ENCODE measurements around the gene FAM168A.

The FAM168A gene

DNA sequence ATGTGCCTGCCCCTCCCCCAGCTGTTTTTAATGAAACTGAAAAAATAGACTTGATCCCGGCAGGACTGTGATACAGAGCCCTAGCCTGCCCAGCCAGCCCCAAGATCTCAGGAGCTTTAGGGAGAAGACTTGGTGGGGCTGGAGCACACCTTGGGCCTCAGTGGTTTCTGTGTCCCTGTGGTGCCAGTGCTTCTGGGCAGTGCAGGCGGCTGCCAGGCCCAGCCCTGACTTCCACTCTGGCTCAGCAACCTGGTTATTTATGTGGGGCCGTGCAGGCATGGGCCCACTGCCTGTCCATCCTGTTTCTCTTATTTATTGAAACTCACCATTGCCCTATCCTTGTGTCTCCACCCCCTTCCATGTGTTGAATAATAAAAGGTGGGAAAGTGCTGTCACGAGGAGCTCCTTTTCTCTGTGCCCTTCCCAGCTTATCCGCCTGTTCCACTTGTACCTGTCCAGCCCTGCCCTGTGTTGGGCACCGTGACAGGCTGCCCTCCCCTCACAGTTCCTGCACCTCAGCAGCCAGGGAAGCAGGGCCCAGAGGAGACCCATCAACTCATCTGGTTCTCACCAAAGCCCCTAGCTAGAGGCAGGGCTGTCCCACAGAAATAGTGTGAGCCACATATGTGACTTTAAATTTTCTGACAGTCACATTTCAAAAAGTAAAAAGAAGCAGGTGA is 201.5 kb downstream of the FAM168A start:
- Histone ChIP-seq H3K4me3 (ENCODE audit: low read depth in 1 of 2, low read length in 1 of 2) (no peak overlapping the region), H3K27ac (peak overlapping the region; percentile 12), H3K36me3 (peaks cover 96% of the 10 kb centered on the region), H3K9me3 (no peaks in the 10 kb centered on the region), H3K4me1 (ENCODE audit: control insufficient read depth in 1 of 2, insufficient read depth in 1 of 2, low read depth in 1 of 2, low read length in 1 of 2) (peaks cover 11 to 14% of the 10 kb centered on the region in 2 experiments), H3K27me3 (no peaks in the 10 kb centered on the region)
- TF ChIP-seq, protein P1, sequence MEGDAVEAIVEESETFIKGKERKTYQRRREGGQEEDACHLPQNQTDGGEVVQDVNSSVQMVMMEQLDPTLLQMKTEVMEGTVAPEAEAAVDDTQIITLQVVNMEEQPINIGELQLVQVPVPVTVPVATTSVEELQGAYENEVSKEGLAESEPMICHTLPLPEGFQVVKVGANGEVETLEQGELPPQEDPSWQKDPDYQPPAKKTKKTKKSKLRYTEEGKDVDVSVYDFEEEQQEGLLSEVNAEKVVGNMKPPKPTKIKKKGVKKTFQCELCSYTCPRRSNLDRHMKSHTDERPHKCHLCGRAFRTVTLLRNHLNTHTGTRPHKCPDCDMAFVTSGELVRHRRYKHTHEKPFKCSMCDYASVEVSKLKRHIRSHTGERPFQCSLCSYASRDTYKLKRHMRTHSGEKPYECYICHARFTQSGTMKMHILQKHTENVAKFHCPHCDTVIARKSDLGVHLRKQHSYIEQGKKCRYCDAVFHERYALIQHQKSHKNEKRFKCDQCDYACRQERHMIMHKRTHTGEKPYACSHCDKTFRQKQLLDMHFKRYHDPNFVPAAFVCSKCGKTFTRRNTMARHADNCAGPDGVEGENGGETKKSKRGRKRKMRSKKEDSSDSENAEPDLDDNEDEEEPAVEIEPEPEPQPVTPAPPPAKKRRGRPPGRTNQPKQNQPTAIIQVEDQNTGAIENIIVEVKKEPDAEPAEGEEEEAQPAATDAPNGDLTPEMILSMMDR (IDR thresholded peaks at IDR 0.05) = no peak

GRCh38 chr11:73395297-73396208 is 202.4 kb downstream of the FAM168A start:
- Histone ChIP-seq H3K4me1 (ENCODE audit: control insufficient read depth in 1 of 2, insufficient read depth in 1 of 2, low read depth in 1 of 2, low read length in 1 of 2) (peaks cover 16 to 17% of the 10 kb centered on the region in 2 experiments), H3K27me3 (no peaks in the 10 kb centered on the region), H3K9me3 (no peaks in the 10 kb centered on the region), H3K36me3 (peaks cover 100% of the 10 kb centered on the region), H3K27ac (peak overlapping the region; percentile 99), H3K4me3 (ENCODE audit: low read depth in 1 of 2, low read length in 1 of 2) (no peak overlapping the region)
- TF ChIP-seq, protein P1 (IDR thresholded peaks at IDR 0.05) = no peak

DNA sequence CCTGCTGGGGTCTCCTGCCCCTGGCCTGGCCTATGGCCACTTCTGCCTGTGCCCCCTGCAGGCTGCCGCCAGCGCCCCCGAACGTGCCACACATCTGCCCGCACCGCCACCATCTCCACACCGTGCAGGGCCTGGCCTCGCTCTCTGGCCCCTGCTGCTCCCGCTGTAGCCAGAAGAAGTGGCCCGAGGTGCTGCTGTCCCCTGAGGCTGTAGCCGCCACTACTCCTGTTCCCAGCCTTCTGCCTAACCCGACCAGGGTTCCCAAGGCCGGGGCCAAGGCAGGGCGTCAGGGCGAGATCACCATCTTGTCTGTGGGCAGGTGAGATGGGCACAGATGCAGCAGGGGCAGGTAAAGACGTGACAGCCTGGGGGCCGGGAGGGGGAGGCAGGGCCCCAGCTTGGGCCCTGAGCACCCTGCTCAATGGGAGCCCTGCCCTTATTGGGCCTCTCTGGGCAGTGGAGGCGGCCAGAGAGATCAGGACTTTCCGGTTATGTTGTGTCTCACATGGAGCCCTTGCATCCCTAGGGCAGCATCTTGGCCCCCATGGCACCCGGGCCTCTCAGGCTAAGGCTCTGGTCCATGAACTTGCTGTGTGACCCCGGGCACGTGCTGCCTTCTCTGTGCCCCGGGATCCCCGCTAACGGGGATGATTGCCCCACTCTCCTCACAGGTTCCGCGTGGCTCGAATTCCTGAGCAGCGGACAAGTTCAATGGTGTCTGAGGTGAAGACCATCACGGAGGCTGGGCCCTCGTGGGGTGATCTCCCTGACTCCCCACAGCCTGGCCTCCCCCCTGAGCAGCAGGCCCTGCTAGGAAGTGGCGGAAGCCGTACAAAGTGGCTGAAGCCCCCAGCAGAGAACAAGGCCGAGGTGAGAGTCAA is 203.3 kb downstream of the FAM168A start:
- peaks cover 99% of the 10 kb centered on the region for H3K36me3 ChIP-seq
- H3K27ac ChIP-seq = peak overlapping the region; percentile 99
- no peaks in the 10 kb centered on the region for H3K27me3 ChIP-seq
- TF ChIP-seq, protein P1 (IDR thresholded peaks at IDR 0.05) = no peak
- no peak overlapping the region for H3K4me3 ChIP-seq (ENCODE audit: low read depth in 1 of 2, low read length in 1 of 2)
- peaks cover 25 to 26% of the 10 kb centered on the region in 2 experiments for H3K4me1 ChIP-seq (ENCODE audit: control insufficient read depth in 1 of 2, insufficient read depth in 1 of 2, low read depth in 1 of 2, low read length in 1 of 2)
- H3K9me3 ChIP-seq = no peaks in the 10 kb centered on the region

DNA sequence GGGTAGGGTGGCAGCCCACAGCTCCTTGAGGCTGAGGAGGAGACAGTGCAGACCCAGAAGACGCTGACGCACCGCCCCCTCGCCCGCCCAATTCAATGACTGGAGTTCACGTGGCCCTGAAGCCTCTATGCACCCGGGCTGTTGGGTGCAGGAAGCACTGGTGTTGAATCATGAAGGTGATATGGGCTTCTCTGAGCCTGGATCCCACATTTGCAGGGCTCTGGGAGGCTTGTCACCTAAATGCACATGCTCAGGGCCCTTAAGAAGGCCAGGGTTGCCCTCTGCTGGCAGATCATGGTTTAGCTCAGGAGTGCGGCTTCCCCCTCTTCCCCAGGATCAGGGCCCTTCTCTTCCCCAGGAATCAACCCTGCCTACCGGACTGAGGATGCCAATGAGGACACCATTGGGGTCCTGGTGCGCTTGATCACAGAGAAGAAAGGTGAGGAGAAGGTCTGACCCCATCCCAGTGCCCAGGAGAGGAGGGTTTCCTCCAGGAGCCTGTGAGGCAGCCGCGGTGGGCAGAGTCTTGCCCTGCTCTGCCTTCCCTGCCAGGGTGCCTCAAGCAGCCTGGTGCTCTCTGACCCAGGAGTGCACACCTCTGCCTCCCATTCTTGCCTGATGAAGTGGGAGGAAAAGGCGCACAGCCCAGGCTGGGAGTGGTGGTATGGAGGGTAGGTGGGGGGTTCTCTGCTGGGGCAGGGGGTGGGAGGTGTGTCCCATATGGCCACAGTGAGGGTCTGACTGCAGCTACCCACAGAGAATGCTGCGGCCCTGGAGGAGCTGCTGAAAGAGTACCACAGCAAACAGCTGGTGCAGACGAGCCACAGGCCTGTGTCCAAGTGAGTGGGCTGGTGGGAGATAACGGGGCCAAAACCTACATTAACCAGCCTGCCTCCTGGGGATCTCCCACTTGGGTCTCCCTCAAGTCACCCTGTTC is 204.2 kb downstream of the FAM168A start:
- Histone ChIP-seq H3K27ac (peak overlapping the region; percentile 99), H3K27me3 (no peaks in the 10 kb centered on the region), H3K4me3 (ENCODE audit: low read depth in 1 of 2, low read length in 1 of 2) (no peak overlapping the region), H3K4me1 (ENCODE audit: control insufficient read depth in 1 of 2, insufficient read depth in 1 of 2, low read depth in 1 of 2, low read length in 1 of 2) (peaks cover 34 to 35% of the 10 kb centered on the region in 2 experiments), H3K36me3 (peaks cover 97% of the 10 kb centered on the region), H3K9me3 (no peaks in the 10 kb centered on the region)
- TF ChIP-seq, protein P1 (IDR thresholded peaks at IDR 0.05) = peak; percentile 82
